ENCODE results near the gene ZSWIM6. TPM values are rescaled to one million over a fixed set of nuclear protein-coding genes. Genes with fewer than 3 reads are reported as not detected.

Gene ZSWIM6
- total RNA-seq, 1 donor from 2014 or later, result 35.9 TPM

- Mint-ChIP-seq H3K9me3 (no peaks in the 10 kb centered on the region), H3K27me3 (ENCODE audit: low read depth) (no peaks in the 10 kb centered on the region), H3K36me3 (no peaks in the 10 kb centered on the region), H3K4me3 (no peak overlapping the region), H3K27ac (no peak overlapping the region), H3K4me1 (peaks cover 40% of the 10 kb centered on the region)
- no peak for DNase-seq (ENCODE audit: low spot score in 2 of 2, unreplicated experiment in 2 of 2)
- TF ChIP-seq, protein P1, sequence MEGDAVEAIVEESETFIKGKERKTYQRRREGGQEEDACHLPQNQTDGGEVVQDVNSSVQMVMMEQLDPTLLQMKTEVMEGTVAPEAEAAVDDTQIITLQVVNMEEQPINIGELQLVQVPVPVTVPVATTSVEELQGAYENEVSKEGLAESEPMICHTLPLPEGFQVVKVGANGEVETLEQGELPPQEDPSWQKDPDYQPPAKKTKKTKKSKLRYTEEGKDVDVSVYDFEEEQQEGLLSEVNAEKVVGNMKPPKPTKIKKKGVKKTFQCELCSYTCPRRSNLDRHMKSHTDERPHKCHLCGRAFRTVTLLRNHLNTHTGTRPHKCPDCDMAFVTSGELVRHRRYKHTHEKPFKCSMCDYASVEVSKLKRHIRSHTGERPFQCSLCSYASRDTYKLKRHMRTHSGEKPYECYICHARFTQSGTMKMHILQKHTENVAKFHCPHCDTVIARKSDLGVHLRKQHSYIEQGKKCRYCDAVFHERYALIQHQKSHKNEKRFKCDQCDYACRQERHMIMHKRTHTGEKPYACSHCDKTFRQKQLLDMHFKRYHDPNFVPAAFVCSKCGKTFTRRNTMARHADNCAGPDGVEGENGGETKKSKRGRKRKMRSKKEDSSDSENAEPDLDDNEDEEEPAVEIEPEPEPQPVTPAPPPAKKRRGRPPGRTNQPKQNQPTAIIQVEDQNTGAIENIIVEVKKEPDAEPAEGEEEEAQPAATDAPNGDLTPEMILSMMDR (IDR thresholded peaks at IDR 0.05; ENCODE audit: unreplicated experiment), result no peak
Measured at GRCh38 chr5:61311836-61312808, 19.9 kb upstream of the ZSWIM6 start.

DNA sequence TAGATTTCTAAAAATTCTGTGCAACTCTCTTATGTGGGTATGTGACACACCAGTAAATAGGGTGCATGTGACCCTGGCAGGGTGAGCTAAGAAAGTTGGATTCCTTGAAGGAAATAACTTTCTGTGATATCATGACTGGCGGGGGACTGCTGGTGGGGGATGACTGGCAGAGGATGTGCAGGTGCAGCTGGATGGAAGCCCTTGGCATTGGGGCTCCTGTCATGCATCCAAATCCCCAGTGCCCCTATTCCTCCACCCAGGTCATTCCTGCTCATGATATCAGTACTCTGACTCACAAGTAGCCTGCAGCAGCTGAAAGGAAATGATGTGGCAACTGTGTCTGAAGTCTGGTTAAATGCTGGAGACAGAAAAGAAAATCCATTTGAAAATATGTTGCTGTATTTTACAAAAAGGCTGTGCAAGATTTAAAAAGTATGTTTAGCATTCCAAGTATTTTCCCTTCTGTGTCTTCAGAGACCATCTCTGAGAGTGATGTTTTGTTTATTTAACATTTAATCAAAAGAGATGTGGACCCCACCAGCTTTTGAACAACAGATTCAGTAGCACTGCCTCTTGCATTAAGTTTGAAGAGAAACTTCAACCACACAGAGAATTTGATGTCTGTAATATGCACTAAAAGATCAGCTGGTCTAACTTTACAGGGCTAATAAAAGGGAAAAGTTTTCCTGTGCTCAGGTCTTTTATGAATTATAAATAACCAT, 17.9 kb upstream of the ZSWIM6 start:
- Mint-ChIP-seq H3K9me3 (no peaks in the 10 kb centered on the region), H3K27ac (peak overlapping the region; percentile 89), H3K36me3 (no peaks in the 10 kb centered on the region), H3K4me3 (no peak overlapping the region), H3K4me1 (peaks cover 33% of the 10 kb centered on the region), H3K27me3 (ENCODE audit: low read depth) (no peaks in the 10 kb centered on the region)
- TF ChIP-seq, protein P1 (IDR thresholded peaks at IDR 0.05; ENCODE audit: unreplicated experiment), result no peak
- DNase-seq (ENCODE audit: low spot score in 2 of 2, unreplicated experiment in 2 of 2), result no peak

- H3K4me3 Mint-ChIP-seq, result no peak overlapping the region
- TF ChIP-seq, protein P1 (IDR thresholded peaks at IDR 0.05; ENCODE audit: unreplicated experiment), result no peak
- no peaks in the 10 kb centered on the region for H3K36me3 Mint-ChIP-seq
- DNase-seq (ENCODE audit: low spot score in 2 of 2, unreplicated experiment in 2 of 2), result no peak
- H3K27ac Mint-ChIP-seq, result peak overlapping the region; percentile 52
- H3K27me3 Mint-ChIP-seq (ENCODE audit: low read depth), result no peaks in the 10 kb centered on the region
- H3K9me3 Mint-ChIP-seq, result no peaks in the 10 kb centered on the region
- peaks cover 52% of the 10 kb centered on the region for H3K4me1 Mint-ChIP-seq
Measured at GRCh38 chr5:61318376-61318775, 13.7 kb upstream of the ZSWIM6 start.

GRCh38 chr5:61319388-61320146, 12.5 kb upstream of the ZSWIM6 start:
- peak overlapping the region; percentile 41 for H3K4me3 Mint-ChIP-seq
- no peaks in the 10 kb centered on the region for H3K9me3 Mint-ChIP-seq
- DNase-seq (ENCODE audit: low spot score in 2 of 2, unreplicated experiment in 2 of 2), result no peak
- H3K4me1 Mint-ChIP-seq, result peaks cover 42% of the 10 kb centered on the region
- TF ChIP-seq, protein P1 (IDR thresholded peaks at IDR 0.05; ENCODE audit: unreplicated experiment), result no peak
- H3K36me3 Mint-ChIP-seq, result no peaks in the 10 kb centered on the region
- peak overlapping the region; percentile 91 for H3K27ac Mint-ChIP-seq
- no peaks in the 10 kb centered on the region for H3K27me3 Mint-ChIP-seq (ENCODE audit: low read depth)

GRCh38 chr5:61320860-61321259, 11.2 kb upstream of the ZSWIM6 start:
- H3K27me3 Mint-ChIP-seq (ENCODE audit: low read depth), result no peaks in the 10 kb centered on the region
- H3K27ac Mint-ChIP-seq, result no peak overlapping the region
- H3K36me3 Mint-ChIP-seq, result no peaks in the 10 kb centered on the region
- H3K9me3 Mint-ChIP-seq, result no peaks in the 10 kb centered on the region
- peaks cover 33% of the 10 kb centered on the region for H3K4me1 Mint-ChIP-seq
- TF ChIP-seq, protein P1 (IDR thresholded peaks at IDR 0.05; ENCODE audit: unreplicated experiment), result no peak
- no peak for DNase-seq (ENCODE audit: low spot score in 2 of 2, unreplicated experiment in 2 of 2)
- H3K4me3 Mint-ChIP-seq, result no peak overlapping the region
